ENCODE measurements around the gene ITGB5. TPM values are rescaled to one million over a fixed set of nuclear protein-coding genes. Genes with fewer than 3 reads are reported as not detected.

The ITGB5 gene
- 51.0 and 70.0 TPM in 2 replicates for total RNA-seq

- peak in 1 of 2 donors; percentile 68 for DNase-seq (ENCODE audit: low read depth in 2 of 2)
Observed at GRCh38 chr3:124887177-124887931, at the start of gene ITGB5. TSS of gene ITGB5 (minus strand) at chr3:124887365. CDS start at chr3:124887000, 365 bp downstream.

GRCh38 chr3:124935794-124936542 is 48.8 kb upstream of the ITGB5 start:
- DNase-seq (ENCODE audit: low read depth in 2 of 2): no peak

- no peak for DNase-seq (ENCODE audit: low read depth in 2 of 2)
Observed at GRCh38 chr3:124935264-124935663, 48.1 kb upstream of the ITGB5 start.

GRCh38 chr3:124934577-124934976 is 47.4 kb upstream of the ITGB5 start, which contains the start of gene MUC13:
TSS of gene MUC13 (minus strand) at chr3:124934751. CDS start at chr3:124934712, 39 bp downstream.
- DNase-seq (ENCODE audit: low read depth in 2 of 2): no peak

- DNase-seq (ENCODE audit: low read depth in 2 of 2): peak; percentile 52 to 73
Observed at GRCh38 chr3:124928333-124929202, 41.4 kb upstream of the ITGB5 start.

- no peak for DNase-seq (ENCODE audit: low read depth in 2 of 2)
Observed at GRCh38 chr3:124927574-124928045, 40.4 kb upstream of the ITGB5 start.

- no peak for DNase-seq (ENCODE audit: low read depth in 2 of 2)
Observed at GRCh38 chr3:124926426-124927101, 39.4 kb upstream of the ITGB5 start.

- no peak for DNase-seq (ENCODE audit: low read depth in 2 of 2)
Observed at GRCh38 chr3:124924741-124925140, 37.6 kb upstream of the ITGB5 start.

- DNase-seq (ENCODE audit: low read depth in 2 of 2): no peak
Observed at GRCh38 chr3:124923833-124924232, 36.7 kb upstream of the ITGB5 start.

GRCh38 chr3:124920718-124921117 is 33.6 kb upstream of the ITGB5 start:
- DNase-seq (ENCODE audit: low read depth in 2 of 2): no peak

- DNase-seq (ENCODE audit: low read depth in 2 of 2): no peak
Observed at GRCh38 chr3:124919756-124920155, 32.6 kb upstream of the ITGB5 start.

GRCh38 chr3:124918524-124918923 is 31.4 kb upstream of the ITGB5 start:
- DNase-seq (ENCODE audit: low read depth in 2 of 2): no peak

- peak in 1 of 2 donors; percentile 77 for DNase-seq (ENCODE audit: low read depth in 2 of 2)
Observed at GRCh38 chr3:124916837-124917409, 29.8 kb upstream of the ITGB5 start.

GRCh38 chr3:124915254-124915653 is 28.1 kb upstream of the ITGB5 start:
- no peak for DNase-seq (ENCODE audit: low read depth in 2 of 2)

GRCh38 chr3:124907957-124908356 is 20.8 kb upstream of the ITGB5 start:
- no peak for DNase-seq (ENCODE audit: low read depth in 2 of 2)

GRCh38 chr3:124904835-124905492 is 17.8 kb upstream of the ITGB5 start:
- DNase-seq (ENCODE audit: low read depth in 2 of 2): no peak

GRCh38 chr3:124903896-124904834 is 17.0 kb upstream of the ITGB5 start:
- DNase-seq (ENCODE audit: low read depth in 2 of 2): no peak

GRCh38 chr3:124896824-124897526 is 9.8 kb upstream of the ITGB5 start:
- no peak for DNase-seq (ENCODE audit: low read depth in 2 of 2)

Measured in dermis microvascular lymphatic vessel endothelial cell (primary cell).